ENCODE results near the gene IMMT.

IMMT gene

DNA sequence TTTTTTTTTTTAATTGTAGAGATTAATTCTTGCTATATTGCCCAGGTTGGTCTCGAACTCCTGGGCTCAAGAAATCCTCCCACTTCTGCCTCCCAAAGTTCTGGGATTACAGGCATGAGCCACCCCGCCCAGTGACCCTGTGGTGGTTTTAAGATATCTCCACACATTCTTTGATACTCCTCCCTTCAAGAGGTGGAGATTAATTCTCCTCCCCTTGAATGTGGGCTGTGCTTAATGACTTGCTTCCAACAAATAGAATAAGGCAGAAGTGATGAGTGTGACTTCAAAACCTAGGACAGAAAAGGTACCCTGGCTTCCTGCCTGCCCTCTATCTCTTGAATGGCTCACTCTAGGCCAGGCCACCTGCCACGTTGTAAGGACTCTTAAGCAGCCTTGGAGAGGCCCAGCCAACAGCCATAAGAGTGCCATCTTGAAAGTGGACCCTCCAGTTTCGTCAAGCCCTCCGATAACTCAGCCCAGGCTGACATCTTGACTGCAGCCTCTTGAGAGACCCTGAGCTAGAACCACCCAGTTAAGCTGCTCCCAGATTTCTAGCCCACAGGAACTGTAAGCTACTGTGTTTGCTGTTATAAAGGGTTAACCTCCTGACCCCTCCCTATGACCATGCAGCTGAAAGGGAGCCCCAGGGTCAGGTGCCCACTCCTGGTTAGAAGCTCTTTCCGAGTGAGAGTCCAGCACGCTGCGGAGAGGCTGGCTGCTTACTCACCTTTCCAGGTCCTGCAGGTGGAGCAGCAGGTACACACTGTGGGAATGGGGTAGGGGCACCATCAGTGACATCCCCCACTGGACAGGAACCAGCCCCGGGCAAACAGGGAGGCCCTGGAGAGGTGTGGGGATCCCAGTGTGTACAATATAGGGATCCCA is 31.6 kb upstream of the IMMT start:
- TF ChIP-seq, protein P1, sequence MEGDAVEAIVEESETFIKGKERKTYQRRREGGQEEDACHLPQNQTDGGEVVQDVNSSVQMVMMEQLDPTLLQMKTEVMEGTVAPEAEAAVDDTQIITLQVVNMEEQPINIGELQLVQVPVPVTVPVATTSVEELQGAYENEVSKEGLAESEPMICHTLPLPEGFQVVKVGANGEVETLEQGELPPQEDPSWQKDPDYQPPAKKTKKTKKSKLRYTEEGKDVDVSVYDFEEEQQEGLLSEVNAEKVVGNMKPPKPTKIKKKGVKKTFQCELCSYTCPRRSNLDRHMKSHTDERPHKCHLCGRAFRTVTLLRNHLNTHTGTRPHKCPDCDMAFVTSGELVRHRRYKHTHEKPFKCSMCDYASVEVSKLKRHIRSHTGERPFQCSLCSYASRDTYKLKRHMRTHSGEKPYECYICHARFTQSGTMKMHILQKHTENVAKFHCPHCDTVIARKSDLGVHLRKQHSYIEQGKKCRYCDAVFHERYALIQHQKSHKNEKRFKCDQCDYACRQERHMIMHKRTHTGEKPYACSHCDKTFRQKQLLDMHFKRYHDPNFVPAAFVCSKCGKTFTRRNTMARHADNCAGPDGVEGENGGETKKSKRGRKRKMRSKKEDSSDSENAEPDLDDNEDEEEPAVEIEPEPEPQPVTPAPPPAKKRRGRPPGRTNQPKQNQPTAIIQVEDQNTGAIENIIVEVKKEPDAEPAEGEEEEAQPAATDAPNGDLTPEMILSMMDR (IDR thresholded peaks at IDR 0.05; ENCODE audit: insufficient read depth, low read depth, low read length, missing control alignments), result no peak
- no peak overlapping the region for H3K4me3 ChIP-seq (ENCODE audit: low read depth, low read length)
- DNase-seq (ENCODE audit: low read depth), result no peak

- TF ChIP-seq, protein P1 (IDR thresholded peaks at IDR 0.05; ENCODE audit: insufficient read depth, low read depth, low read length, missing control alignments), result no peak
- DNase-seq (ENCODE audit: low read depth), result peak; percentile 46
- no peak overlapping the region for H3K4me3 ChIP-seq (ENCODE audit: low read depth, low read length)
These were observed 30.8 kb upstream of the IMMT start for GRCh38 chr2:86226070-86226469.

GRCh38 chr2:86225581-86225980 is 30.3 kb upstream of the IMMT start:
- DNase-seq (ENCODE audit: low read depth), result peak; percentile 83
- TF ChIP-seq, protein P1 (IDR thresholded peaks at IDR 0.05; ENCODE audit: insufficient read depth, low read depth, low read length, missing control alignments), result peak; percentile 25
- no peak overlapping the region for H3K4me3 ChIP-seq (ENCODE audit: low read depth, low read length)

DNA sequence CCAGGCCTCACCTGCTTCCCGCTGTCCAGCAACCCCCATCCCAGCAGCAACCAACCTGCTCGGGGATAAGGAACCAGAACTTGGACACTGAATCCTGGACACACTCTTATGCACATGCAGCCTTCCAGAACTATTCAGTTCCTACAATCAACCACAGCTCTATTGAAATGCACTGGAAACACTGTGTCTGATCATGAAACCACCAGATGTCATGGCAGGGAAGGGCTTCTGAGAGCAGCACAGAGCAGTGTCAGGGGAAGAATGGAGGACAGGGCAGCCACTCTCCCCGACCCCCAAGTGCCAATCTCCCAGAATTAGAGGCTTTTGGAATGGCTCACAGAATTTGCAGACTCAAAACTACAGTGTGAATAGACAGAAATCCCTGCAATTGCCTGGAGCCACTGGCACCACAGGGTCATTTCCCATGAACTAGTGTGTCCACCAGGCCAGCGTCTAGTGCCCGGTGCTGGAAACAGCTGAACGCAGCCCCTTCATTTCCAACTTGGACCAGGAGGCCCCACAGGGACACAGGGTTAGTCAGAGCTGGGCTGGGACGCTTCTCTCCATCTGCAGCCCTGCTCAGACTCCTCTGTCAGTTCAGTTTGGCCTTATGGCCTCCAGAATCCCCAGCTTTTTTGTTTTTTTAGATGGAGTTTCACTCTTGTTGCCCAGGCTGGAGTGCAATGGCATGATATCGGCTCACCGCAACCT is 29.5 kb upstream of the IMMT start:
- DNase-seq (ENCODE audit: low read depth), result no peak
- TF ChIP-seq, protein P1 (IDR thresholded peaks at IDR 0.05; ENCODE audit: insufficient read depth, low read depth, low read length, missing control alignments), result no peak
- H3K4me3 ChIP-seq (ENCODE audit: low read depth, low read length), result no peak overlapping the region

DNA sequence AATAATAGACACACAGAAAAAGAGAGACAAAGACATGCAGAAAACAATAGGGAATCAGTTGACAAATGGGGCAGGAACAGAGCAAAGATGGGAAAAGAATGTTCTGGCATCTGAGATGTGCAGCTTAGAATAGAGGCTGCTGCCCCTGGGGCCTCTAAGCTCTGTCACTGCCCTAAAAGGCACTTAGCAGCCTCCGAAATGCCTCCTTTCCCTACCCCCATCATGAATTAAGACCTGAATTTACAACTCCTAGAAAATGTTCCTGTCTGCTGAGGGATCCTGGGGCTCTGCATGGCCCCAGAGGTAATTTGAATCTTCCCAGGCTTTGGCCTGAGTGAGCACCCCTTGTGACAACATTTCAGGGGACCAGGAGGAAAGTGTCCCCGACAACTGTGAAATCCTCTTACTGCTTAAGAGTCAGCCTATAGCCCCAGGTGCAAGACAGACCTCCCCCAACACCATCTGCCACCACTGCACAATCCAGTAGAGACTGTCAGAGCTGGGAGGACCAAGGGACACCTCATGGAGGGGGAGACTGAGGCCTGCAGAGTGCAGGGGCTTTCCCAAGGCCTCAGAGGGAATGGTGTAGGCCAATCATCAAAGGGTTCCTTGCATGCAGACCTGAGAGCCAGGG is 28.8 kb upstream of the IMMT start:
- no peak overlapping the region for H3K4me3 ChIP-seq (ENCODE audit: low read depth, low read length)
- TF ChIP-seq, protein P1 (IDR thresholded peaks at IDR 0.05; ENCODE audit: insufficient read depth, low read depth, low read length, missing control alignments), result no peak
- no peak for DNase-seq (ENCODE audit: low read depth)

DNA sequence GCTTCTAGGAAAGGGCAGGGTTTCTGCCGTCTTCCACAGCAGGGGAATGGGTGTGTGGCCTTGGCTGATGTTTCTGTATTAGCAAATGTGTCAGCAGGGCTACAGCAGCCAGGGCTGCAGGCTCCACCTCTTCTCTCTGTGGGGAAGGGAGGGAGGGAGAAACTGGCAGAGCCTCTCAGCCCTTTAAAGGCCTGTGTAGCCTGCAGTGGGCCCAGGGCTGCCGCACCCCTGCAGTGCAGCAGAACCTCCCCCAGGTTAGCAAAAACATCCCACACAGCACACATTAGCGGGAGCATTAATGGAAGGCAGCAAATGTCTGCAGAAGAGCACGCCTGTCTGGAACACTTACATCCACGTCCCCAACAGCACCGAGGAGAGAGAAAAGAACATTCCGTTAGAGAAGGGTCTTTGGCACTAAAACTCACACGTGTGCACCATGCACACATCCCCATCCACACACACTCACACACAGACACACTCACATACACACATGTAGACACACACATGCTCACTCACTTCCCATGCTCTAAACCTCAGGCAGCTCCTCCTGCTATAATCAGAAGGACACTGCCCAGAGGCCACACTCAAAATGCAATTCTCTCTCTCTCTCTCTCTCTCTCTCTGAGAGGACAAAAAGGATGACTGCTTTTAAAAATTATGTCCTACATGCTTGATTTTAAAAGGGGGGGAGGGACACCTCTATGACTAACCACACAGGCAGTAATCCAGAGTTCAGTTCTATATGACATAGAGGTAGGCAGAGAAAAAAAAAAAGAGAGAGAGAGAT is 28.1 kb upstream of the IMMT start:
- no peak for DNase-seq (ENCODE audit: low read depth)
- TF ChIP-seq, protein P1 (IDR thresholded peaks at IDR 0.05; ENCODE audit: insufficient read depth, low read depth, low read length, missing control alignments), result no peak
- no peak overlapping the region for H3K4me3 ChIP-seq (ENCODE audit: low read depth, low read length)
